GM18873 (cell line): ENCODE results near the gene GATA5.
"Not testable (repeated sequence)": the region's sequence is repeated elsewhere in the genome, so short reads cannot be mapped to it uniquely, and the experiment has no call there.

Experiments used
- ATAC-seq: cut with Tn5 transposase; IDR thresholded peaks from one replicate; pipeline ENCODE4 v1.9.1; 2021; ENCODE audit warnings: mild to moderate bottlenecking, moderate library complexity, moderate number of reproducible peaks; ENCODE audit not compliant: unreplicated experiment, low FRiP score

The GATA5 gene

DNA sequence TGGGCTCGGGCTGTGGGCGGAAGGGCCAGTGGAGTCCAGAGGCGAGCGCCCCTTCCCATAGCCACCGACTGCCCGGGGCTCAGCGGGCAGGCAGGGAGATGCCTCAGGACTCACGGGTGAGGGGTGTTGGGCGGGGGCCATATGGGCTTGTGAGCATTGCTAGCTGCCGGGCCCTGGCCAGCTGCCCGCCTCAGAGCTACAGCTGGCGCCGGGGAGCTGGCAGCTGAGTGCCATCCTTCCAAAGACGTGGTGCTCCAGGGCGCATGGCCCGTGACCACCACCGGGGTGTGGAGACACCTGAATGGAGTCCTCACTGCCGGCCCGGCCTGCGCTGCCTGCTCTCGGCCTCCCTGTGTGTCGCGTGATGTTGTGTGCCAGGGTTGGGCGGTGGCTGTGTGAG lies 37.9 kb downstream of the GATA5 start:
- no peak for ATAC-seq

DNA sequence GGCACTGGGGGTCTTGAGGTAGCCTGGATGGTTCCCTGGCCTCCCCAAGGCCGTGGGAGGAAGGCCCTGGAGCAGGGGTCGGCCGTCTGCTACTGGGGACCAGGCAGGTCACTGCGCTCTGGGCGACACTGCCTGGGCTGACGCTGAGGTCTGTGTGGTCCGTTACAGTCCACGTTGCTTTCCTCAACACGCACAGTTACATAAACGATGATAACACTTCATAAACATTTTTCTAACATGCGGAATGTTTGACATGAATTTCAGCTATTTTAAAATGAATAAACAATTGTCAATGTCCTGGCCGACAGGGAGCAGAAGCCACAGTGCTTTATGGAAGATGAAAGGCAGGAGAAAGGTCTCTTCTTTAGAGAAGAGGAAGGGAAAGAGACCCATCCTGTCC lies 38.3 kb downstream of the GATA5 start:
- no peak for ATAC-seq

DNA sequence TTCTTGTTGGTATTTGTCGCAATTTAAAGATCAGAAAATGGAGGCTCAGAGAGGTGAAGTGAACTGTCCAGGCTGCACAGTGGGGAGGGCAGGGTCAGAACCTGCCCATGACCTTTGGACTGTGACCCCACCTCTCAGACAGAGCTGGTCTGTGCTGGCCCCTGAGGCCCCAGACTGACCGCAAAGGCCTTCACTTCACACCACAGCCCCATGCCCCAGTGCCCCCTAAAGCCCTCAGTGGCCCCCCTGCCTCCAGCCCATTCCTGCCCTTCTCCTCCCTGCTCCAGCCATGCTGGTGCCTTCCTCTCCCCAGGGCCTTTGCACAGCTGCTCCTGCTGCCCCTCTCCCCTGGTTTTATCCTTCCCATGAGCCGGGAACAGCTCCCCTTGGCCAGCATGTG lies 39.1 kb downstream of the GATA5 start:
- no peak for ATAC-seq

DNA sequence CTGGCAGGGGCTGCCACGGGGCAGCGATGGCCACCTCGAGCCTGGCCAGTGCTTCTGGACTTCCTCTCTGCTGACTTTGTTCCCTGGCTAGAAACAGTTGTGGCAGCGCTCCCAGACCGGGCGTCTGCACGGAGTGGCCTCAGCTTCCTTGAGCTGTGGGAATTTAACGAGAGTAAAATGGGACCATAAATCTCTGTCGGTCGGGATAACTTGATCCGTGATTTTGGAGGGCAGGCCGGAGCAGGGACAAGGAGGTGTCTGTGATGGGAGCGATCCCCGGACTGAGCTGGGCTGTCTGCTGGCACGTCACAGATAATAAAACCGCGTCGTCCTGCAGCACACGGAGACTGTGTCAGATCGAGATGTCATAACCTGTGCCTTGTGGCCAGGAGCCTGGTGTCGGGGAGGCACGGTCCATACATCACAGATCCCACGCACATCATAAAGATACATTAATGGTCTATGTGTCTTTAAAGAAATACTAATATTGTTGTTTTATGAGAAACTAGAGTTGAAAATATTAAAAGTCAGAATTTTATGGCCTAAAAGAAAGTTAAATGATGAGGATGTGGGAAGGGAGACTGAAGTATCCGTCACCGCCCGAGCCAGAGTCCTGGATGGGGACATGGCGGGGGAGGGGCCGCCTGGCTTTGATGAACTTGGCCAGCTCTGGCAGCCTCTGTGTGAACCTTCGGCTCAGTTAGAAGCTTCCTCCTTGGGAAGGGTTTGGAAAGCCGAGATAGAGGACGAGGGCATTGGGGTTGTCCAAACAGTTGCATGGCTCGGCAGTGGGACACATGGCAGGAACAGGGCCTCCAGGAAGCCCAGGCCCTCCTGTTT lies 41.9 kb downstream of the GATA5 start:
- ATAC-seq: no peak

DNA sequence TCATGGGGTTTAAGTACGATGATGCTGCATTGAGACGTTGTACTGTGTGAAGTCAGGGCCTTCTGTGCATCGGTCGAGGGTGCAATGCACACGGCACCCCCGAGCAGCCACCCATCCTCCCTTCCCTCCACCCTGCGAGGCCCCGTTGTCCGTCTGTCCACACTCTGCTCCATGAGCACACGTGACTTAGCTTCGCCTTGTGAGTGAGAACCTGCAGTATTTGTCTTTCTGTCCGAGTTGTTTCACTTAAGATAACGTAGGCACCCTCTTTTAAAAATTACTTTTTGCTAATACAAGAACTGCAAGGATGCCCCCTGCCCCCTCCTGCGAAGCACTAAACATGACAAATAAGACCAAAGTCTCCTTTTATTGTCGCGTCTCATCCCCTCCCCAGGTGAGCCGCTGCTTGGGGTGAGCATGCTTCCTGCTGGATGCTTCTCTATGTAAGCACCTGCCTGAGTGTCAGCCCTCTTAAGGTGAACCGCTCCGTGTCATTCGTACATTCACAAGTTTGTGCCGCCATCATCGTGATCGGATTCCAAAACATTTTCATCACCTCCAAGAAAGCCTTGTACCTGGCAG lies 44.8 kb downstream of the GATA5 start:
- no peak for ATAC-seq

DNA sequence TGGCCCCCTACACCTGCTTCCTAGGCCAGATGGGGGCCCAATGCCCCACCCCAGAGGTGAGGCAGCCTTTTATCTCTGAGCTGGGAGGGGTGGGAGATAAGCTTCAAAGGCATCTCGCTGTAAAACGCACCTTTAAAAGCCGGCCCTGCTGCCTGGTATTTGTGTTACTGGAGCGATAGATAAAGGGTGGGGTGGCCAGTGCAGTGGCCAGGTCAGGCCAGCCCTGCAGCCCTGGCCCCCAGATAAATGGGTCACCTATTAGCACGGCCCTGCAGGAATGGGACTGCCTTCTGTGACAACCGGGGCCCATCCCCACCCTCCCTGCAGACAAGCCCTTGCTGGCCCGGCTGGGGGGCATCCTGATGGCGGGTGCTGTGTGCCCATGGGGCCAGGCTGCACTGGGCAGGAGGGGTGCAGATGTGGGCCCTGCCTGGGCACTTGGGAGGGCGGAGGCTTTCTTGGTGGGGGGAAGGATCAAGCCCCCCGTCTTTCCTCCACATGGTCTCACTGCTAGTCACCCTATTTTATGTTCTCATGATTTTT lies 45.4 kb downstream of the GATA5 start:
- ATAC-seq: no peak

DNA sequence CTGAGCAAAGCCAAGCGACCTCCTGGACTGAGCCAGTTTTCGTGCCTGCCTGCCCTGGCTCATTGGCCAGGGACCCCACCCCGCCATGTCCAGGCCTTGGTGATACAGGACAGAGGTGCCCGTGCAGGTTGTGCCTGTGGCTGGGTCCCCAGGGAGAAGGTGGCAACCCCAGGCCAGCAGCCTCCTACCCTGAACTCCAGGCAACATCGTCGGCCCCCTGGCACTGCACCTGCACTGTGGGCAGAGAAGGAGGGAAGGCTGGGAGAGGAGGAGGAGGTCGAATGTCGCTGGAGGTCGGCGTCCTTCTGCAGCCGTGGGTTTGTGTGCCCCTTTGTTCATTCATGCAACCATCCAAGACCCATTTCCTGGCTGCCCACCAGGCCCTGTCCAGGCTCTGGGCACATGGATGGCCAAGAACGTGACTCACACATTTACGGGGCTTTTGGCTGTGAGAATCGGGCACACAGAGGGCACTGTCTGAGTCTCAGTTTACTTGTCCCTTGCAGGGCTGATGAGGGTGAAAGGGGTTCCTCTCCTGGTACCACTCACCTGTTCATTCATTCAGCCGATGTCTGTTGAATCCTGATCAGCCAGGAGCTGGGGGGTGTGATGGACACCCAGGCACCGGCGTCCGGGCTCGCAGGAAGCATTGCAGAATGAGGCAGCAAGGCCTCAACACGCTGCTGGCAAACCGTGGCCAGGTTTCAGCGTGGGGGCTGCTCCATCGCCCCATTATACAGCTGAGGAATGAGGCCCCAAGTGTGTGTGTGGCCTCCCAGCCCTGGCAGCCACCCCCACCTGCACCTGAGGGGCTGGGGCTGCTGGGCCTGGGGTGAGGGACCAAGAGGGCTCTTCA lies 46.1 kb downstream of the GATA5 start:
- no peak for ATAC-seq

DNA sequence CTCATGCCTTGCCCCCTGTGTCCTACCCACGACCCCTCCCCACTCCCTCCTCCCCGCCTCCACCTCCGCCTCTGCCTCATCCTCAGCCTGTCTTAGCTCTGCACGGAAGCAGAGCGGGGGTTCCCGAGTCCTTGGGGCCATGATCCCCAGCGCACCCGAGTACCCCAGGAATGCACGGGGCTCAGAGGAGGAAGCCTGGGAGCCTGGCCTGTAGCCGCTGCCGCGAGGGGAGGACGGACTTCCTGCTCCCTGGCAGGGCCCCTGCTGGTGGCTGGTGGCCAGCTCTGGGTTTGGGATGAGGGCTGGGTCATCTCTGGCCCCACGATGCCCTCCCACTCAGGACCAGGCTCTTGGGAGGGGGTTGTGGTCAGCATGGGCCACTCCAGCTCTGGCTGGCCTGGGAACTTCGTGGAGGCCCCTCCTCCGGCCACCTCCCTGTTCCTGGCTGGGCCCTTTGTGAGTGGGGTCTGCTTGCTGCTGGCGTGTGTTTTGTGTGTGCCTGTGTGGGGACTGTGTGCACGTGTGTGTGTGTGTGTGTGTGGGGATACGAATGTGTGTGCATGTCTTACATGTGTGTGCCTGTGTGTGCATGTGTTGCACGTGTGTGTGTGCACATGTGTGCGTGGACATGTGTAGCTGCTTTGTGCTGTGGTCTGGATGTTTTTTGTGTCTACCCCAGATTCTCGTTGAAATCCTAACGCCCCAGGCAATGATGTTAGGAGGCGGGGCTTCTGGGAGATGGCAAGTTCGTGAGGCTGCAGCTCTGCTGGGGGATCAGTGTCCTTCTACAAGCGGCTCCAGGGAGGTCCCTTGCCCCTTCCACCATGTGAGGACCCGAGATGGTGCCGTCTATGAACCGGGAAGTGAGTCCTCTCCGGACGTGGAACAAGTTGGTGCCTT lies 47.1 kb downstream of the GATA5 start:
- ATAC-seq: no peak

DNA sequence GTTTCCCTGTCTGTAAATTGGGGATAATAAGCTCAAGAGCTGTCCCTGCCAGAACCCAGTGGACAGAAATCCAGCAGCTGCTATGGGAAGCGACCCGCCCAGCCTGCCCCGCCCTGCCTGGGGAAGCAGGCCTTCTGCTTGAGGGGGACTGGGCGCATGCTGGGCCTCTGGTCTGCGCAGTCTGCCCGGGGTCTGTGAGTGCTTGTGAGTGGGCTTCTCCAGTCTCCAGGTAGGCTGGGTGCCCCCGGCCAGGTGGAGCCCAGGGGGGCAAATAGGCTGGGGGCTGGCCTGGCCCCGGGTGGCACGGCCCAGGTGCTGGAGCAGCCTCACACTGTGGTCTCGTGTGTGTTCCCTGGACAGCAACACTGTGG lies 47.8 kb downstream of the GATA5 start:
- no peak for ATAC-seq

DNA sequence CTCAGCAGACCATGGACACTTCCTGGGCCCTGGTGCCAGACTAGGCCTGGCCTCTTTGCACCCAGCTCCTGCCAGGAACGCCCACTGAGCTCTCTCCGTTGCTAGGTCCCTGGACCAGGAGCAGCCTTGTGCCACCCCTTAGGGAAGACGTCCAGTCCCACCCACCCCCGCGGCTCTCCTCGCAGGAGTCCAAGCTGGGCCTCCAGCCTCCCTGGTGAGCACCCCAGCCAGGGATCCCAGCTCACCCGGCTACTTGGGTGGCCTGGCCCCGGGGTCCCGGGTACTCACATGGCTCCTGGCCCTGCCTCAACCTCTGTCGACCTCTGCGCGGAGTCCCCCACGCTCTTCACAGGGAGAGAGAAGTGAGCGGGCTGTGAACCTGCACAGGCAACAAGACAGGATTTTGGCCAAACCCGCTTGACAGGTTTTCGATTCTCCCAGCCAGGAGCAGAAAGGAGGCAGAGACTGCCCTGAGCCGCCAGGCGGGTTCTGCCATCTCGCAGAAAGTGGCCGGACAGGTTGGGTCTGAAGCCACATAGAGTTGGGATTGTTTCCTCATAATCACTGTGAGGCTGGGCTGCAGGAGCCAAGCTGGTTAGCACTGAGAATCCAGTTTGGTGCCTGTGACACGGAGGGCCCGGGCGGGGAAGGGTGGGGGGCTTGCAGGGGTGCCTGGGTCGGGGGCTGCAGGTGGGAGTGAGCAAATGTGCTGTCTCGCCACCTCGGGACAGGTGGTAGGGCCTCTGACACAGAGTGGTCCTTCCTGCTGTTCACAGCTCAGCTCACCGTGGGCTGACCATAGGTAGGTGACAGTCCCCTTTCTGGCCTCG lies 48.4 kb downstream of the GATA5 start, which contains the start of gene RBBP8NL:
Gene RBBP8NL, minus strand, starts transcription at position 368 of the 830 bp plus-strand sequence. CDS start 7,892 bp downstream, outside the sequence.
- ATAC-seq: no peak

DNA sequence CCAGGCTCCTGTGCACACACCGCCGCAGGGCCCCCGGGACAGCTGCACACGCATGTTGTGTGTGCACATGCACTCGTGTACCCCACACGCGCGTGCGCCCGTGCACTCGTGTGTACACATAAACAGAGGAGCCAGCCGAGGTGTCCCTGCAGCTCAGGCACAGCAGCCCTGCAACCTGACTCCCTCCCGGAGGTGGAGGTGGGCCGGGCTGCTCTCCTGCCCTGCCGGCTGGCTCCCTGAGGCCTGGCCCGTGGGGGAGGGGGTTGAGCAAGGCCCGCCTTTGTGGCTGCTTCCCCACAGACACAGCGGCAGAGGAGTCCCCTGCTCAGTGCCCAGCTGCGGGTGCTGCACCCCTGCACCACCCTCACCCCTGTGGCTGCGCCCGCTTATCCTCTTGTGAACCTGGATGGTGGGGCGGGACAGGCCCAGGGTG lies 49.1 kb downstream of the GATA5 start:
- no peak for ATAC-seq

DNA sequence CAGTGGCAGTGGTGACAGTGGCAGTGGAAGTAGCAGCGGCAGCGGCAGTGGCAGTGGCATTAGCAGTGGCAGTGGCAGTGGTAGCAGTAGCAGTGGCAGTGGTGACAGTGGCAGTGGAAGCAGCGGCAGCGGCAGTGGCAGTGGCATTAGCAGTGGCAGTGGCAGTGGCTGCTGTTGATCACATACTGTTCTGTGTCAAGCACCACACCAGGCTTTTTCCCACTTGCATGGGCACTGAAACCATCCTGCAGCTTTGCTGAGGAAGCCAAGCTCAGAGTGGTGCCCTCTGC lies 49.8 kb downstream of the GATA5 start:
- ATAC-seq: not testable (repeated sequence)

DNA sequence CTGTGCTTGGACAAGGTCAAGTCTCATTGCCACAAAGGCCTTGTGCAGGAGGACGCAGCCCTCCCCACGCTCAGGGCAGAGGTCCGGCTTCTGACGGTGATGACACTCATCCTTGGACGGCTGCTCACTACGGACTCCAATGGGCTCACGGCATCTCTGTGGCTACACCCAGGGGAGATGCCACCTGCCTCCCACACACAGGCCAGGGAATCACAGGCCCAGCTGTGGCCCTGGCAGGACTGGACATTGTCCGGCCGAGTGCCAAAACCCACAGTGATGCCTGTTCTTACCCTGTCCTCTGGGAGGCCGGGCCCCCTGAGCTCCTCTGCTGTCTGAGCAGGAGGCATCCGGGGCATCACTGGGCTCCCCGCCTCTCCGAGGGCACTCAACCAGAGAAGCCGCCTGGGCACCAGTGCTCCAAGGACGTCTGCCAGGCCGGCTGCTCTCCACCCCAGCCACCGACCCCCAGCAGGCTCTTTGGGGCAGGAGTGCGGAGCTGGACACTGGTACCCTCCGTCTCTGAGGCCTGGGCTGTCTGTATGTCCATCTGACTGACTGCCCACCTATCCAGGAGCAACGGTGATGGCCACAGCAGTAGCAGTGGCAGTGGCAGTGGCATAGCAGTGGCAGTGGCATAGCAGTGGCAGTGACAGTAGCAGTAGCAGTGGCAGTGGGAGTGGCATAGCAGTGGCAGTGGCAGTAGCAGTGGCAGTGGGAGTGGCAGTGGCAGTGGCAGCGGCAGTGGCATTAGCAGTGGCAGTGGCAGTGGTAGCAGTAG lies 50.3 kb downstream of the GATA5 start:
- no peak for ATAC-seq

DNA sequence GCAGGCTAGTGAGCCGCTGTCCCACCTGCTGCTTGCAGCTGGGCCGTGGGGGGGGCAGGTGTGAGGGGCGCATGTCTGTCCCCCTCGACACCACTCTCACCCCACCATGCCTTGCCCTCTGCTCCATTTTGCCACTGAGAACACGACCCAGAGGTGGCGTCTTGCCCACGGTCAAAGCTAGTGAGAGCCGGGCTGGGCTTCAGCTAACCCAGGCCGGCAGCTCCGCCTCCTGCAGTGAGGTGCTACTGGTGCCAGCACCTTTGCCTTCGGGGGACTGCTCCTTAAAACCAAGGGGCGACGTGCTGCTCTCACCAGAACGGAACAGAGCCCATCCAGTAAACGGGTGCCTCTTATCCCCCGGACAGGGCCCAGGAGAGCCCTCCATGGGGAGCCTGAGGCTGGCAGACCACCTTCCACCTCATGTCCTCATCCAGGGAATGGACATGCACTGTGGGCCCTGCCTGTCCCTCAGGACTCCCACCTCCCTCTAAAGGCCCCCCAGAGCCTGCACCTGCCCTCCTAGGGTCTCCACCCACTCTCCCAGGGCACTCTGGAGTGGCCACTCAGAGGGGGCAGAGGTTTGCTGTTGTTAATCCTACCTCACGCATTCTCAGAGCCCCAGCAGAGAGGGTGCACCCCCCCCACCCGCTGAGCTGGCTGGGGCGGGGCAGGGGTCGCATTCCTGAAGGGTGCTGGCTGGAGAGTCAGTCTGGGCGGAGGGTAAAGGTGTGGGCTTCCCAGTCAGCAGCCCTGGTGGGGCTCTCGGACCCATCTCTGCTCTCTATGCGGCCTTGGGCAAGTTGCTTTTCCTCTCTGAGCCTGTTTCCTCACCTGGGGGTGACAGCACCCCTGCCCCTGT lies 51.3 kb downstream of the GATA5 start:
- ATAC-seq: no peak

DNA sequence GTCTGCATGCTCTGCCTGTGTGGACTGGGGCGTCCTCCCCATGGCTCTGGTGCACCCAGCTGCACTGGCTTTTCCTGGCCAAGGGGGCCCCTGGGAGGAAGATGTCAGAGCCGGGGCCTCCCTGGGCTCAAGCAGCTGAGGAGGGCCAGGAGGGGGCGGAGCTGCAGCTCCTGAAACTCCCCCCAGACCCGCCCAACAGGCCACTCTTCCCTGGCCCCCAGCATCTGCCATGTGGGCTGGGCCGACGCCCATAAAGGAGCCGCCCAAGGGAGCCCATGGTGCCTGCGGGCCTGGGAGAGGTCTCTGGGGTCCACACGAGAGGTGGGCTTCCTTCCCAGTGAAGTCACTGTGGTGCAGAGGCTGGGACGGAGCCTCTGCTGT lies 52.5 kb downstream of the GATA5 start:
- ATAC-seq: no peak

DNA sequence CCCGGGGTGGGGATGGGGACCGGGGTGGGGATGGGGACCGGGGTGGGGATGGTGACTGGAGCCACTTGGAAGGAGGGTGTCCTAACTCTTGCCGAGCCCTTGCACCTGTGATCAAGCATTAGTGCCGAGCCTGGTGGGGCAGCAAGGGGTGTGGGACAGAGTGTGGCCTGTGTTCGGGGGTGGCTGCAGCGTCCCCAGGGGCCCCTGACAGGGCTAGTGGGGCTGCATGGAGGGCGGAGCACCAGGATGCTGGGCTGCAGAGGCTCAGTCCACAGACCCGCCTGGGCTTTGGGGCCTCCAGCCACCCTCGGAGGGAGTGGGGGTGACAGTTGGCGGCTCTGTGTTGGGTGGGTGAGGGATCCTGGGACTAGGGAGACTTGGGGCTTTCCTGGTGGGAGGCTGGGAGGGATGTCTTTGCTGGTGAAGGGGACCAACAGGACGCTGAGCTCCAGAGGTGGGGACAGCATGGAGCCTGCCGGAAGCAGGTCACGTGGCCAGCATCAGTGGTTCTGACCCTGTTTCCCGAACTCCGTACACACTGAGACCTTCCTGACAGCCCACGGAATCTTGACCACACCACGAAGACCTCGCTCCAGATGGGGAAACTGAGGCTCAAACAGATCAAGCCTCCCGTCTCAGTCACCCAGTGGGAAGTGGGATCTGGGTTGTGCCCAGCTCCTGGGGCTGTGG lies 53.0 kb downstream of the GATA5 start:
- no peak for ATAC-seq

DNA sequence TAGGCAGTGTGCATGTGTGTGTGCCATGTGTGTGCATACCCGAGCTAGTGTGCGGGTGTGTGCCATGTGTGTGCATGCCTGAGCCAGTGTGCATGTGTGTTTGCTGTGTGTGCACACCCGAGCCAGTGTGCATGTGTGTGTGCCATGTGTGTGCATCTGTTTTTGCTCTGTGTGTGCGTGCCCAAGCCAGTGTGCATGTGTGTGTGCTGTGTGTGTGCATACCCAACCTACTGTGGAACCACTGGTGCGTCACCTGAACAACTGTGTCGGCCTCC lies 54.1 kb downstream of the GATA5 start:
- no peak for ATAC-seq
